HepG2 (cell line): ENCODE measurements around the gene MTA1. TPM values are rescaled to one million over a fixed set of nuclear protein-coding genes. Genes with fewer than 3 reads are reported as not detected.

Experiments used
- E2F5 ChIP-seq: sonication (generic); formaldehyde crosslinking; conservative IDR thresholded peaks from 2 replicates; pipeline ENCODE4 v1.4.0; 2020; ENCODE audit warnings: missing genetic modification reagents
- FOSL1 ChIP-seq: sonication (generic); formaldehyde crosslinking; IDR thresholded peaks from 2 replicates; pipeline ENCODE4 v1.9.0; 2021; ENCODE audit warnings: missing genetic modification reagents, borderline replicate concordance
- FUBP1 ChIP-seq: sonication (generic); formaldehyde crosslinking; IDR thresholded peaks from 2 replicates; pipeline ENCODE4 v1.5.1; 2020; ENCODE audit warnings: missing genetic modification reagents, mild to moderate bottlenecking, borderline replicate concordance
- LCORL ChIP-seq, 2 experiments: fragments of 450-650 bp in 1 of 2; sonication (generic) in 1 of 2; formaldehyde crosslinking in 1 of 2; IDR thresholded peaks; 2 replicates each; pipeline versions ENCODE4 v1.5.0 to v1.6.1; 2017 to 2020; ENCODE audit warnings: antibody characterized with exemption in 1 of 2, missing genetic modification reagents in 1 of 2
- MBD4 ChIP-seq: IDR thresholded peaks from 2 replicates; pipeline ENCODE4 v1.6.1; 2012; ENCODE audit warnings: low read length, inconsistent platforms, borderline replicate concordance
- MTF1 ChIP-seq: sonication (generic); formaldehyde crosslinking; IDR thresholded peaks from 2 replicates; pipeline ENCODE4 v1.5.0; 2020; ENCODE audit warnings: missing genetic modification reagents
- NR1H2 ChIP-seq: sonication (generic); formaldehyde crosslinking; IDR thresholded peaks from 2 replicates; pipeline ENCODE4 v1.8.1; 2022; ENCODE audit warnings: low read depth, missing genetic modification reagents, borderline replicate concordance
- SAP130 ChIP-seq: IDR thresholded peaks from 2 replicates; pipeline ENCODE4 v1.6.1; 2016; ENCODE audit warnings: low read depth
- SETDB1 ChIP-seq: sonication (generic); formaldehyde crosslinking; IDR thresholded peaks from 2 replicates; pipeline ENCODE4 v1.5.1; 2020; ENCODE audit warnings: missing genetic modification reagents, mild to moderate bottlenecking, borderline replicate concordance
- SMC3 ChIP-seq: IDR thresholded peaks from 2 replicates; pipeline ENCODE4 v1.6.1; 2011; ENCODE audit warnings: low read length, improper control_type of control experiment
- SNAPC2 ChIP-seq: sonication (generic); formaldehyde crosslinking; IDR thresholded peaks from 2 replicates; pipeline ENCODE4 v1.8.1; 2022; ENCODE audit warnings: mild to moderate bottlenecking, missing genetic modification reagents
- STAG1 ChIP-seq: sonication (generic); formaldehyde crosslinking; IDR thresholded peaks from 2 replicates; pipeline ENCODE4 v1.4.0; 2020; ENCODE audit warnings: missing genetic modification reagents
- TEAD3 ChIP-seq: optimal IDR thresholded peaks from 2 replicates; pipeline ENCODE3; 2016; ENCODE audit warnings: borderline replicate concordance
- ZEB1 ChIP-seq: IDR thresholded peaks from 2 replicates; pipeline ENCODE4 v1.6.1; 2012; ENCODE audit warnings: mild to moderate bottlenecking, low read depth, inconsistent platforms; ENCODE audit not compliant: insufficient replicate concordance
- ZGPAT ChIP-seq: IDR thresholded peaks from 2 replicates; pipeline ENCODE4 v1.6.1; 2016; ENCODE audit warnings: mild to moderate bottlenecking
- ZNF260 ChIP-seq: sonication (generic); formaldehyde crosslinking; IDR thresholded peaks from 2 replicates; pipeline ENCODE4 v1.4.0; 2020; ENCODE audit warnings: missing genetic modification reagents, low read depth, mild to moderate bottlenecking, borderline replicate concordance
- ZNF460 ChIP-seq: sonication (generic); formaldehyde crosslinking; IDR thresholded peaks from 2 replicates; pipeline ENCODE4 v1.5.1; 2020; ENCODE audit warnings: missing genetic modification reagents, mild to moderate bottlenecking, borderline replicate concordance
- ZSCAN22 ChIP-seq: sonication (generic); formaldehyde crosslinking; IDR thresholded peaks from 2 replicates; pipeline ENCODE4 v1.4.0; 2020; ENCODE audit warnings: mild to moderate bottlenecking, missing genetic modification reagents
- ZSCAN30 ChIP-seq: sonication (generic); formaldehyde crosslinking; IDR thresholded peaks from 2 replicates; pipeline ENCODE4 v1.5.0; 2020; ENCODE audit warnings: mild to moderate bottlenecking, missing genetic modification reagents
- polyA plus RNA-seq, 8 experiments: library from polyadenylated mRNA; depleted of rRNA in 3 of 8; stranded (reverse) in 7 of 8; unstranded in 1 of 8; fragments of >200 nt; fragmentation: Illumina TruSeq in 4 of 8; extraction: Trizol in 4 of 8; gene quantifications; 2 replicates each; pipeline versions ENCODE4 v1.2.1 to v1.2.3, GENCODE V29; 2011 to 2016; ENCODE audit warnings: low read depth in 4 of 8, missing spikeins in 1 of 8, mixed read lengths in 1 of 8; ENCODE audit not compliant: insufficient read depth in 1 of 8
- total RNA-seq, 5 experiments: library from RNA; depleted of rRNA; stranded (reverse); fragments of >200 nt; fragmentation: Illumina TruSeq; extraction: Trizol; gene quantifications; 2 replicates each; pipeline ENCODE4 v1.2.3, GENCODE V29; 2016; ENCODE audit warnings: low read depth in 1 of 5
- TF ChIP-seq, protein P1 (sequence below): sonication (generic); formaldehyde crosslinking; IDR thresholded peaks from 2 replicates; pipeline ENCODE4 v1.4.0; 2020; ENCODE audit warnings: missing genetic modification reagents
- TF ChIP-seq, protein P2 (sequence below): IDR thresholded peaks from 2 replicates; pipeline ENCODE4 v1.6.1; 2018; ENCODE audit warnings: missing genetic modification reagents
- TF ChIP-seq, protein P3 (sequence below): sonication (generic); formaldehyde crosslinking; IDR thresholded peaks from 2 replicates; pipeline ENCODE4 v1.8.0; 2023; ENCODE audit warnings: mild to moderate bottlenecking, missing genetic modification reagents

The MTA1 gene
- total and polyA plus RNA-seq, 2 of the 13 experiments (the other 11 are each of a cell fraction or from before 2014, with no cell fraction given), result 35.2 to 85.8 TPM

DNA sequence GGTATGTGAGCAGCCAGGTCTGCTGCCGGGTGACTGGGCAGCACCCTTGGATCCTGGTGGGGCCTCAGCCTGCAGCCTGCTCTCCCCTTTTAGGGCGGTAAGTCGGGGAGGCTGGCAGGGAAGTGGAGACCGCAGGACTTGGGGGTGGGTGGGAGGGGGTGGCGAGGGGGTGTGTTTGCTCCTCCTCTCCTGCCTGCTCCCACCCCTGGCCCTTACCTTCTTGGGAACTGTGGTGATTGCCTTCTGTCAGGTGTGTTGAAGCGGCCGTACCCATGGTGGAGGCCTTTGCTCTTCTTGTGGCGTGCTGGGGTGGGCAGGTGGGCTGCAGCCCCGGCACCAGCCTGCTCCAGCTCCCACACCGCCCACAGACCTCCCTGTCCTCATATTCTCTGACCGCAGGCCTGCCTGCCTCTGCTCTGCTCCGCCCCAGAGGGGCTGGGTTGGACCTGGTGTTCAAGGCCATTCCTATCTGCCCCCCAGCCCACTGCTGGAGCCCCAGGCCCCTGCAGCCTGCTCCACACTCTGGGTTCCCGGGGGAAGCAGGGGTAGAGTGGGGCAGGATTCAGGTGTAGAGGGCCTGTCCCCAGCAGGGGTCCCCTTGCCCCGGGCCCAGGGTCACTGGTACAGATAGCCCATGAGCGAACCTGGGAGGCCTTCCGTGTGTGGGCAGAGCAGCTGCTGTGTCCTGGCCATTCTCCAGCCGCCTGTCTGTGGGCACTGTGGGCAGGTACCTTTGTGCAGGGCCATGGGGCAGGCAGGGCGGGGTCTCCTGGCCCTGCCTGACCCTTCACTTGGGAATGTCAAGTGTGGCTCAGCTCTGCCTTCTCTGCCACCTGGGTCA, 76.6 kb downstream of the MTA1 start (continued):
- TF ChIP-seq FOSL1 (no peak), STAG1 (CRISPR knock-in tag) (no peak), TEAD3 (CRISPR knock-in tag) (peak; percentile 68), LCORL (IDR thresholded peaks at IDR 0.05) (no peak), LCORL (CRISPR knock-in tag; IDR thresholded peaks at IDR 0.05) (peak; percentile 89), ZNF460 (CRISPR knock-in tag) (no peak; the same call in 1 of the 2 replicates), ZEB1 (peak; percentile 51), NR1H2 (CRISPR knock-in tag) (no peak), ZSCAN30 (no peak), FUBP1 (CRISPR knock-in tag) (no peak), ZGPAT (peak; percentile 60), ZNF260 (no peak), SNAPC2 (CRISPR knock-in tag) (no peak; the same call in 1 of the 2 replicates), SETDB1 (no peak), MBD4 (no peak), SMC3 (no peak), E2F5 (CRISPR knock-in tag) (no peak), ZSCAN22 (CRISPR knock-in tag) (no peak), MTF1 (no peak), SAP130 (peak; percentile 73)
- TF ChIP-seq, protein P1, sequence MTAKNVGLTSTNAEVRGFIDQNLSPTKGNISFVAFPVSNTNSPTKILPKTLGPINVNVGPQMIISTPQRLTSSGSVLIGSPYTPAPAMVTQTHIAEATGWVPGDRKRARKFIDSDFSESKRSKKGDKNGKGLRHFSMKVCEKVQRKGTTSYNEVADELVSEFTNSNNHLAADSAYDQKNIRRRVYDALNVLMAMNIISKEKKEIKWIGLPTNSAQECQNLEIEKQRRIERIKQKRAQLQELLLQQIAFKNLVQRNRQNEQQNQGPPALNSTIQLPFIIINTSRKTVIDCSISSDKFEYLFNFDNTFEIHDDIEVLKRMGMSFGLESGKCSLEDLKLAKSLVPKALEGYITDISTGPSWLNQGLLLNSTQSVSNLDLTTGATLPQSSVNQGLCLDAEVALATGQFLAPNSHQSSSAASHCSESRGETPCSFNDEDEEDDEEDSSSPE (CRISPR knock-in tag), result peak; percentile 42; the same call in 1 of the 2 replicates
- TF ChIP-seq, protein P2, sequence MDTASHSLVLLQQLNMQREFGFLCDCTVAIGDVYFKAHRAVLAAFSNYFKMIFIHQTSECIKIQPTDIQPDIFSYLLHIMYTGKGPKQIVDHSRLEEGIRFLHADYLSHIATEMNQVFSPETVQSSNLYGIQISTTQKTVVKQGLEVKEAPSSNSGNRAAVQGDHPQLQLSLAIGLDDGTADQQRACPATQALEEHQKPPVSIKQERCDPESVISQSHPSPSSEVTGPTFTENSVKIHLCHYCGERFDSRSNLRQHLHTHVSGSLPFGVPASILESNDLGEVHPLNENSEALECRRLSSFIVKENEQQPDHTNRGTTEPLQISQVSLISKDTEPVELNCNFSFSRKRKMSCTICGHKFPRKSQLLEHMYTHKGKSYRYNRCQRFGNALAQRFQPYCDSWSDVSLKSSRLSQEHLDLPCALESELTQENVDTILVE, result no peak
- TF ChIP-seq, protein P3, sequence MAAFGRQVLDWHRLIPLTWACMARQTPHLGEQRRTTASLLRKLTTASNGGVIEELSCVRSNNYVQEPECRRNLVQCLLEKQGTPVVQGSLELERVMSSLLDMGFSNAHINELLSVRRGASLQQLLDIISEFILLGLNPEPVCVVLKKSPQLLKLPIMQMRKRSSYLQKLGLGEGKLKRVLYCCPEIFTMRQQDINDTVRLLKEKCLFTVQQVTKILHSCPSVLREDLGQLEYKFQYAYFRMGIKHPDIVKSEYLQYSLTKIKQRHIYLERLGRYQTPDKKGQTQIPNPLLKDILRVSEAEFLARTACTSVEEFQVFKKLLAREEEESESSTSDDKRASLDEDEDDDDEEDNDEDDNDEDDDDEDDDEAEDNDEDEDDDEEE, result peak; percentile 66; the same call in 1 of the 2 replicates
